GM12892 (cell line): ENCODE data around the gene ABCC6.
"Not testable (repeated sequence)": the region's sequence is repeated elsewhere in the genome, so short reads cannot be mapped to it uniquely, and the experiment has no call there.

Source experiments
- POLR2A ChIP-seq: IDR thresholded peaks from 2 replicates; pipeline ENCODE4 v1.6.1; 2011; ENCODE audit warnings: low read depth, low read length, control low read depth
- POLR2AphosphoS5 ChIP-seq: IDR thresholded peaks from 2 replicates; pipeline ENCODE4 v1.6.1; 2011; ENCODE audit warnings: low read depth, low read length, control low read depth
- TAF1 ChIP-seq: IDR thresholded peaks from 2 replicates; pipeline ENCODE4 v1.6.1; 2011; ENCODE audit warnings: low read depth, mild to moderate bottlenecking, control low read depth, low read length, borderline replicate concordance

DNA sequence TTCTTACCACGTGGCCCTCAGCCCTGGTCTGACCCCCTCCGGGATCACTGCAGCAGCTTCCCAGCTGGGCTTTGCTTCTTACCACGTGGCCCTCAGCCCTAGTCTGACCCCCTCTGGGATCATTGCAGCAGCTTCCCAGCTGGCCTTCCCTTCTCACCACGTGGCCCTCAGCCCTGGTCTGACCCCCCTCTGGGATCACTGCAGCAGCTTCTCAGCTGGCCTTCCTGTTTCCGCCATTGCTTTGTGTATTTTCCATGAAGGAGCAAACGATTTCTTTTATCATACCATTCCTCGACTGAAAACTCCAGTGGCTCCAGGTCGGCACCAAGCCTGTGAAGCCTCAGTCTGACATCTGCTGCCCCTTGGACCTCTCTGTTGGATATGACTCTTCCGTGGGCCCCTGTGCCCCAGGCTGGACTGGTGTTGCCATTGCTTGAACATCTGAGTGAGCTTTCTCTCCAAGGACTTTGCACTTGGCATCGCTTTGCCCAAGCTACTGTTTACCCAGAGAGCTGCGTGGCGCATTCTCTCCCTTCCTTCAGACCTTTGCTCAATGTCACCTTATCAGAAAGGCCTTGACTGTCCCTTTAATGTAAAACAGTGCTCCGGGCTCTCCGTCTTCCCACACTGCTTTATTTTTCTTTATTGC, 49.4 kb upstream of the ABCC6 start:
- not testable (repeated sequence) for TF ChIP-seq POLR2AphosphoS5, POLR2A, TAF1
